Hypothalamus (tissue), 51 donors: ENCODE results near the gene KRT36.

Source experiments
- DNase-seq, 51 donors: peaks; one replicate each; lab custom pipeline; 2025; lab: John Stamatoyannopoulos, UW

Gene KRT36

GRCh38 chr17:41504246-41504977 is 14.7 kb upstream of the KRT36 start:
- DNase-seq, result no peak

DNA sequence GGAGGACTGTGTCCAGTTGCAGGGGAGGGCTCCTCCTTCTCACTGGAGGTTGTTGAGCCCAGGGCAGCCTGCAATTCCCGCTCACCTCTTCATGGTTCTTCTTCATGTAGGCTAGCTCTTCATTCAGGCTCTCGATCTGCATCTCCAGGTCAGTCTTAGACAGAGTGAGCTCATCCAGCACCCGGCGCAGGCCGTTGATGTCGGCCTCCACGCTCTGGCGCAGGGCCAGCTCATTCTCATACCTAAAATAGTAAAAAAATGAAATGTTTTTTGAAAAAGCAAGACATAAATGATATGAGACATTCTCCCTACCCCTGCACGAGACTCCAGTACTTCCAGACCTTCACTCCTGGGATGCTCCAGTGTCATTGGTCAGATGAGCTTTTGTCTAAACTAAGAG is 13.5 kb upstream of the KRT36 start:
- DNase-seq, result no peak

DNA sequence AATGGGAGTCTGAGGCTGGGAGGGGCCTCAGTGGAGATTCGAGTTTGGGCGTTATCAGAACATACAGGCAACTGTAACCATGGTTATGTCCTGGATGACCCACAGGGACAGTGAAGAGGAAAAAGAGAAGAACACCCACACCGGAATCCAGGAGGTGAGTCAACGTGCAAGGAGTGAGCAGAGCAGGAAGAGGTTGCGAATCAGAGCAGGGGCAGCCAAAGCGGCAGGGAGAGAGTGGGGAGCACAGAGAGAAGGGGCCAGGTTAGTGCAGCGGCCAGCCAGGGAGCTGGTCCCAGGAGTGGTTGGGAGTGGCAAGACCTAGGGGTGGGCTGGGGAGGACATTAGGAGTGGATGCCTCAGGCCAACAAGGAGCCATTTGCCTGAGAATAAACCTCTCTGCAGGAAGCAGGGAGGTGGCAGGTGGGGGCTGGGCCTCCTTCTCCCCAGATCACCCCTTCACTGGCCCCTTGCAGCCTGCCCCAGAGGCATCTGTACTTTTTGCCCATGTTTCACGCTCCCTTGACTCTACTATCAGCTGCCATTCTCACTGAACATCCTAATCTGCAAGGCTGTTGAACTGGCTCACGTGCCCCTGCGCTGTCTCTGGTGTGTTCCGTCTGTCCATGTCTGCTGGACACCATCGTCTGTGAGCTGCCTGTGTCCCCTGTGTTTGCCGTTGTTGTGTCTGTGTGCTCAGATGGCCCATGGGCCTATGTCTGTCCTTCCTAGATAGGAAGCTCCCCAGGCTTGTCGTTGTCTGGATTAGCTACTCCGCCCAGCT is 10.6 kb upstream of the KRT36 start:
- no peak for DNase-seq

GRCh38 chr17:41499714-41500113 is 10.0 kb upstream of the KRT36 start:
- no peak for DNase-seq

GRCh38 chr17:41498276-41498675 is 8.6 kb upstream of the KRT36 start:
- no peak for DNase-seq

DNA sequence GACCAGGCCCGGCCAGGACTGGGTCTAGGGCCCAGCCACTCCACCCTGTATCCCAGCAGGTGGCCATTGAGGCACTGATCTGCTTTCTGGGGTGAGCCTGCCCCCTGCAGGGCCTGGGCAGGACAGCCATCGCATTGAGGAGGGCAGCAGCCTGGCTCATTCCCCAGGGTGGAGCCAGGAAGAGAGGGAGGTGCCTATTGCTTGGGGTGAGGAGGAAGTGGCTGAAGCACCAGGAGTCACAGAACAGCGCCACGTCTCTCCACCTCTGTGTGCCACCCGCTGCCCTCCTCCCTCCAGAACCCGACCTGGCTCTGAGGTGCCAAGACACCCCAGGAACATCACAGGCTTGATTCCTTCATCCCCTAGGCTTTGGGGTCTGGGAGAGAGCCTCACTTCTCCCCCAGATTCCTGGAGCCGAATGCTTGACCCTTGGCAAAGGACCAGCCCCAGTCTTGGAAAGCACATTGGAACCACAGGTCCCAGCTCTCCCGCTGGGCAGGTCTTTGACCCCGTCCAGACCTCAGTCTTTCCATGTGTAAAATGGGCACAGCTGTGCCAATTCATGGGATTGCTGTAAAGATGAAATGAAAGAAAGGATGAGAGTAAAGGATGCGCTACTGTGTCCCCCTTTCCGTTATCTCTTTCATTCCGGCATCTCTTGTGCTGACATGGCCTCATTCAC is 7.2 kb upstream of the KRT36 start:
- DNase-seq, result peak in 8 of 51 donors; percentile 6 to 23 (median 11)

DNA sequence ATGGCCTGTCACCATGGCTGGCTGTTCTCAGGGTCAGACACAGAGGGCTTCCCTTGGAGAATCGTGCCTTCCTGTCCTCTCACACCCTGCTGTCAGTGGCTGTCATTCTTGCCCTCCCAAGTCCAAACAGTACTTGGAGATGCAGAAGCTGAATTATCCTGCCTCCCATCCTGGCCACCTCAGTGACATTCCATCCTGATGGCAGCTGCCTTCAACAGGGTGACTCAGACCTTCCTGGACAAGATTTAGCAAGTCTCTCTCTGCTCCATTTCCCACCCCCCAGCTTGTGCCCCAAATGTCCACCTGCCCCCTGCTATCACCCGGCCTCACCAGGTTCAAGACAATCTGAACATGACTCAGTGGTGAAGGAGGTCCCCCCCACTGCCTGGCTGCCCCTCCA is 4.8 kb upstream of the KRT36 start:
- no peak for DNase-seq

- no peak for DNase-seq
Measured at GRCh38 chr17:41492771-41493170, 3.1 kb upstream of the KRT36 start.

DNA sequence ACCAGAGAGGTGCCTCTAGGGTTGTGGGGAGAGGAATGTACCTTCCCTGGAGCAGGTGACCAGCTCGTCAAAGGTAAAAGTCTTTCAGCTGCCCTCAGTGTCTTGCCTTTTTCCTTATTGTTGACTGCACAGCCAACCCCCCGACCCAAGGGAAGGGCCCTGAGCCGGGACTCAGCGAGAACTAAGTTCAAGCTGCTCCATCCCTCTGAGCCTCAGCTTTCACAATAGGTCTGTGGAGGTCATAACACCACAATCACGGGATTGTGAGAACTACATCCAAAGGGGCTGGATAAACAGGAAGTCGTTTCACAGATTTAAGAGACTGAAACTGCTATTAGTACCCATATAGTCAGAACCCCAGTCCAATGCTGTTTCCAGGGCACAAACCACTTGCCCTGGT is 2.6 kb upstream of the KRT36 start:
- DNase-seq, result peak in 1 of 51 donors; percentile 8

- DNase-seq, result no peak
Measured at GRCh38 chr17:41491476-41491875, 1.8 kb upstream of the KRT36 start.

DNA sequence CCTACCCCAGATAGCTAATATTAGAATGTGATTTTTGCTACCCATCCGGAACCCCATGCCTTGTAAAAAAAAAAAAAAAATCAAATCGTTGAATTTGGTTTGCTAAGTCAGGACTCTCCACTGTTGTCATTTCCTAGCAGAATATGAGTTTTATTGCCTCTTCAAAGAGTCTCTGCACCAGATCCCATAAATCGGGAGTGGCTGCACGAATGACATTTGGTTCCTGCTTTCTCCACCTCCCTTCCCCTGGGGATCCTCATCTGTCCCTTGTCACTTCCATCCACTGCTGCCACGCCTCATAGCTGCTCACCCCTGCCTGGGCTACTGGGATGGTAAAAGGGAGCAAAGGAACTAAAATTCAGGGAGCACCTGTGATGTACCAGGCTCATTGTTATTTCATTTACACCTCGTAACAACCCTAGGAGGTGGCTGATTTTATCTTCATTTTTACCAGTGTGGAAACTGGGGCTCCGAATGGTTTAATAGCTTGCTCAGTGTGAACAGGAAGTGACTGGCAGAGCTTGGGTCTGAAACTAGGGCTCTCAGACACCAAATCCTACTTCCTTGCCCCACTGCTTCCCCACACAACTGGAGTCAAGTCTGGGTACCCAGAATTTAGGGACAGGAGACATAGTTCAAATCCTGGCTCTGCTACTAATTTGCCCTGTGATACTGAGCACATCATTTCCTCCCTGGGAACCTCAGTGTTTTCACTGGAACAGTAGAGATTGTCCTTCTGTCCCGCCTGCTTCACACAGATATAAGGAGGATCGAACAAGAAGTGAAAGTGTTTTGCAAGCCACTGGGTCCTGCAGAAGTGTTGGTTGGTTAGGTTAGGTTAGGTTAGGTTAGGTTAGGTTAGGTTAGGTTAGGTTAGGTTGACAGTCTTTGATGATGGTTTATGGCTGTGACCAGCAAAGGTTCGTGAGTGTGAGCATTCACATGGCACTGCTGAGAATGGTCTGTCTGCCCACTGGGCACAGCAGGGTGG is 585 bp upstream of the KRT36 start:
- DNase-seq, result no peak

- no peak for DNase-seq
Measured at GRCh38 chr17:41486809-41487530, 2.7 kb downstream of the KRT36 start.

DNA sequence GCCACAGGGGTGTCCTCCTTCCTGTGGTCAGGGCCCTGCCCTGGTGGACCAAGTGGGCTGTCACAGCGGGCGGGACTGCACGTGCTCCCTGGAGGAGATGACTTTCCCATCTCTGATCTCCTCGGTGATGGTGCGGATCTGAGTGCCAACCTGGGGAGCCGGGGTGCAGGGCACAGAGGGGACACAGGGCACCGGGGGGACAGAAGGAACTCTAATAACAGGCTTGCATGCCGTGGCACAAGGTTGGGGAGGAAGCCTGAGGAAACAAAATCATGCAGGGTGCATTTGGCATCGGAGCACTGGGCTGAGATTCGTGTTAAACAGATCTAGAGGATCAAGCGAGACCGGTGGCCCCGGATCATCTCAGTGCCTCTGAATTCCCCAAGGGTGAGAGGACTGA is 3.4 kb downstream of the KRT36 start:
- no peak for DNase-seq

DNA sequence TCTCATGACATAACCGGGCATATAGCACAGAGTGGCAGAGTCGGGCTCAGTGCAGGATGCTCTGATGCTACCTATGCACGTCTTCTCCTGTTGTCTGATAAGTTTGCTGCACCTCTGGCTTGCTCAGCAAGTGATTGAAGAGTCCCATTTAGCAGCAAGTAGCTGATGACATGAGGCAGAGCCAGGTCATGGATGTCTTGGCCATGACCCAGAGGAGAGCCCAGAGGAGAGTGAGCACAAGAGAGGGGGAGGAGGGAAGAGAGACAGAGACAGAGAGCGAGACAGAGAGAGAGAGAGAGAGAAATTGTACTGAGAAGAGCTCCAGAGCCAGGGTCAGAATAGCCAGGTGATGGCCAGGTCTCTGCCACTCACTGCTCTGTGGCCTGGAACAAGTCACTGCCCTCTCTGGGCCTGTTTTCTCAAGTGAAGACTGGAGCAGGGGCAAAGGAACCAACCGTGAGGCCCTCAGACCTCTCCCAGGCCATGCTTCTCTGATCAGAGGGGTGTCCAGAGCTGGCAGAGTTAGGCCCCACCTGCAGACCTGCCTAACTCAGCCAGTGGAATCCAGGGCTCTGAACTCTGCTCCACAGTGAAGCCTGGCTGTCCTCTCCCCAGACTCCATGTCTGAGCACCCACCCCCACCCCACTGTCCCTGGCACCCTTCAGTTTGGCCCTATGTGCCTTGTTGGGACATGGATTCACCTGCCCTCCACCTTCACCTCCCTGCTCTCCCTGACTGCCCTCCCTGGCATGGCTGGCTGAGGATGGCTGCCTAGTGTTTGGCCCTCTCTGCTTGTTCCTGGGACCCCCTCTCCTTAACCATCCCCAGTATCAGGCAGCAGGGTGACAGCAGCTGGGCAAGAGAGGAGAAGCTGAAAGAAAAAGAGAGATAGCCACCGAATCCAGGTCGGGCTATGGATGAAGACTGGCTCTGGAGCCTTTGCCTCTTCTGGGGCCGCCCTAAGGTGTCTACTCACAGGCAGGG is 4.5 kb downstream of the KRT36 start:
- DNase-seq, result no peak

DNA sequence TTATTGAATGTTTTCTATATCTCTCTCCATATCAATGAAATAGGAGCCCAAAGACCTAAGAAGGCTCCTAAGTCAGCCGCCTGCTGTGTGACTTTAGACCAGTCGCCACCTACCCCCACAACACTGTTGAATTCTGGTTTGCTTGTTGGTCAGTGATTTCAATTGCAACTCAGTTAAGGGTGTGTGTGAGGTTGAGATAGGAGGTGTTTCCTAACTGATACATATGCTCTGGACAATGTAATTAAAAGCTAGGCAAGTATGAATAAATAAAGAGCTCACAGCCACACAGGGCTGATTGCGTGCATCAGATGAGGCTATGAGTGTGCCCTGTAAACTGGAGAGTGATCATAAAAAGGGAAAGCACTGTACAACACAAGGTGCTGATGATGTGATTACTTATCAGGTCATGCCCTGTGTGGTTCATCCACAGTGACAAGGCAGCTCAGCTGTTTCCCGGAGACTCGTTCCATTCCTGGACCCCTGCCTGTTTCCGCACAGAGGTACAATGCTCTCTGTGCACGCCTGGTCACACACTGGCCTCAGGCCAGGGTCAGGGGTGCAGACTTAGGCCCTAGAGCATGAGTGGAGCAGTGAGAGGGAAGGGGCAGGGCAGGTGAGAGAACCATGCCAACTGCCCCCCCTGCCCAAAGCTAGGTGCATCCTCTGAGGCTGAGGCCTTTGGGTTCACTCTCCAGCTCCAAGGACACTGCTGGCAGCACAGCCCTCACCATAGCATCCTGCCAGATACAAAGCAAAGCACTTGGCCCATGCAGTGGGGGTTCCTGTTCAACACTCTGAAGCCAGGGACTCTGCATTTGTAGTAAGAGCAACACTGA is 5.5 kb downstream of the KRT36 start:
- no peak for DNase-seq

GRCh38 chr17:41483531-41483930 is 6.2 kb downstream of the KRT36 start:
- no peak for DNase-seq

- no peak for DNase-seq
Measured at GRCh38 chr17:41481036-41481435, 8.7 kb downstream of the KRT36 start, which contains the start of gene KRT35. Gene KRT35 (minus strand): TSS chr17:41481151. CDS start chr17:41481097, 54 bp downstream.
